Colon (tissue), 2 donors: ENCODE data around the gene ACE.

Experiments
- FAIRE-seq: peaks from 2 replicates; lab custom pipeline; 2012; peaks lifted over from hg19 to GRCh38; lab: Jason Lieb, UNC
- donor health status: control.
- donor health status: control.

Gene ACE

GRCh38 chr17:63491977-63492618 is 15.2 kb downstream of the ACE start:
- FAIRE-seq: no peak

GRCh38 chr17:63492940-63493339 is 16.1 kb downstream of the ACE start:
- FAIRE-seq: no peak

DNA sequence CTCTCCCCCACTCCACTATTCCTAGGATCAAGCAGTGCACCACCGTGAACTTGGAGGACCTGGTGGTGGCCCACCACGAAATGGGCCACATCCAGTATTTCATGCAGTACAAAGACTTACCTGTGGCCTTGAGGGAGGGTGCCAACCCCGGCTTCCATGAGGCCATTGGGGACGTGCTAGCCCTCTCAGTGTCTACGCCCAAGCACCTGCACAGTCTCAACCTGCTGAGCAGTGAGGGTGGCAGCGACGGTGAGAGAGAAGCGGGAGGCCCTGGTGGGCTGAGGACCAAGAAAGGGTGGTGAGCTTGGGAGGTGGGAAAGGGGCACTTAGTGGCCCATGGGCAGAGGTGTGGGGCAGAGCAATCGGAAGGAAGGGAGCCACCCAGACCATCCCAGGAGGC is 16.6 kb downstream of the ACE start:
- FAIRE-seq: no peak

DNA sequence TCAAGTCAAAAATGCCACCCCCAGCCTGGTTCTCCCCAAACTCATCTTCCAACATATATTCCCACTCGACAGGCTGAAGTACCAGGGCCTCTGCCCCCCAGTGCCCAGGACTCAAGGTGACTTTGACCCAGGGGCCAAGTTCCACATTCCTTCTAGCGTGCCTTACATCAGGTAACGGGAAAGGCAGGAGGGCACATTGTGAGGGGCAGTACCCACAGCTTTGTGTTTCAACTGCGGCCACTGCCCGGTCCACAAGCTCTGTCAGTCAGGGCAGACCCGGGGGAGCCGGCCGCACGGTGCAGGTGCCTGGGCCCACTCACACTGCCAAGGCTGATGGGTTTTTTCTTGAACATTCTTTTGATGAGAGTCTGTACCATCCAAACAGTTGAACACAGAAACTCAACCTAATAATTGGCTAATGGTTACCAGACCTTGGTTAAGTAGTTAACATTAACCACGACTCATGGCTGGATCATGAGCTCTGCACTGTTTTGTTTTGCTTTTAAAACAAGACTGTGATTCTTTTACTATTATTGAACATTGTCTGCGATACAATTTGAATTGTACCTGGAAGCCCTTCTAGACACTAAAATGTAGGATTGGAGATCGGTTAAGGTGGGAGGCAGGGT is 17.6 kb downstream of the ACE start:
- no peak for FAIRE-seq

DNA sequence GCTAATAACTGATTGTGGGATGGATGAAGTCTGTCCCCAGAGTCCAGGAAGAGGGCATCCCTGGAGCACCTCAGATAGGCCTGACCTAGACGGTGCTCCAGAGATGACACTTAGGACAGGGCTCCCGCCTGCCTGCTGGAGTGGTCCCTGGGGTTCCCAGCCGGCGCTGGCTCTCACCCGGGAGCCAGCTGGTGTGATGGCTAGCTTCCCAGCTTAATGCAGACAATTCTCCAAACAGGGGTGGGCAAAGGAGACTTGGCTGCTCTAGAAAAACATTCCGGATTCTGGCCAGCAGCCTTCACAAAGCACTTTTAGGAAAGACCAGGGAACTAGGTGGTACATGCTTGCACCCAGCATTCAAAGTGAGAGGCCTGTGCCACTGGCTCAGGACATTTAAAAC is 18.6 kb downstream of the ACE start:
- FAIRE-seq: no peak

GRCh38 chr17:63496177-63496576 is 19.3 kb downstream of the ACE start:
- FAIRE-seq: no peak

- no peak for FAIRE-seq
Observed at GRCh38 chr17:63496663-63497400, 20.0 kb downstream of the ACE start.

GRCh38 chr17:63497708-63498483 is 21.0 kb downstream of the ACE start:
- no peak for FAIRE-seq

DNA sequence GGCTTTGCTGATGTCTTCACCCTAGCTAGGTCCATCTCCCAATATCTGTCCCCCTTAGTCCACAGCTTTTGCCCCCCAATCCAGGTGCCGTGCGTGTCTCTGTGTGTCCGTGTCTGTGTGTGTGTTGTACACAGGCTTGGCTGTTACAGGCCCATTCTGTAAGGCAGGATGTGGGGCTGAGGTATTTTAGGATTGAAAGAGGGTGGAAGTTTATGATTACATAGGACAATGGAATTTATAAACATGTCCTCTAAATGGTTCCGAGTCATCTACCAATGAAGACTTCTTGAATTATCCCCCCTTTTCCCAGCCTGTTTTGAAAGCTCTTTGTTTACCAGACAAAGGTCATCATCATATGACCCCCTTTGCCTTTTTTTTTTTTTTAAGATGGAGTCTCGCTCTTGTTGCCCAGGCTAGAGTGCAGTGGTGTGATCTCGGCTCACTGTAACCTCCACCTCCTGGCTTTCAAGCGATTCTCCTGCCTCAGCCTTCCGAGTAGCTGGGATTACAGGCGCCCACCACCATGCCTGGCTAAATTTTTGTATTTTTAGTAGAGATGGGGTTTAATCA is 21.9 kb downstream of the ACE start:
- no peak for FAIRE-seq

DNA sequence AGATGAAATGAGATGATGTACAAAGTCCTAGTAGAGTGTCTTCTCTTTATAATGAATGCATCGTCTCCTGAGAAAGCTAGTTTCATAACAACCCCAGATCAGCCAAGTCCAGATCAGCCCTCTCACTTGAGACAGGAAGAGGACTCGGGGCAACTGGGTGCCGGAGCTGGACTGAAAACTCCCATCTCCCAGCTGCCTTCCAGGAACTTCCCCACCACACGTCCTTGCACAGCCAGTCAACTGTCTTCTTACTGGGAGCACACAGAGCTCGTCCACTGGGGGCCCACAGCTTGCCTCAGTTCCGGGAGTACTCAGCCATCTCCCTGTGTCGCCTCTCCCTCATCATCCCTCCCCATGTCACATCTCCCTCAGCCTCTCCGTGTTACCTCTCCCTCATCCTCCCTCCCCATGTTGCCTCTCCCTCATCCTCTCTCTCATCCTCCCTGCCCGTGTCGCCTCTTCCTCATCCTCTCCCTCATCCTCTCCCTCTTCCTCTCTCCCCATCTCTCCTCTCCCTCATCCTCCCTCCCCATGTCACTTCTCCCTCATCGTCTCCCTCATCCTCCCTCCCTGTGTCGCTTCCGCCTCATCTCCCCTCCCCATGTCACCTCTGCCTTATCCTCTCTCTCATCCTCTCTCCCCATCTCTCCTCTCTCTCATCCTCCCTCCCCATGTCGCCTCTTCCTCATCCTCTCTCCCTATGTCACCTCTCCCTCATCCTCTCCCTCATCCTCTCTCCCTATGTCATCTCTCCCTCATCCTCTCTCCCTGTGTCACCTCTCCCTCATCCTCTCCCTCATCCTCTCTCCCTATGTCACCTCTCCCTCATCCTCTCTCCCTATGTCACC is 23.9 kb downstream of the ACE start:
- no peak for FAIRE-seq

GRCh38 chr17:63503341-63503705 is 26.5 kb downstream of the ACE start:
- no peak for FAIRE-seq

GRCh38 chr17:63504261-63504660 is 27.4 kb downstream of the ACE start:
- no peak for FAIRE-seq

DNA sequence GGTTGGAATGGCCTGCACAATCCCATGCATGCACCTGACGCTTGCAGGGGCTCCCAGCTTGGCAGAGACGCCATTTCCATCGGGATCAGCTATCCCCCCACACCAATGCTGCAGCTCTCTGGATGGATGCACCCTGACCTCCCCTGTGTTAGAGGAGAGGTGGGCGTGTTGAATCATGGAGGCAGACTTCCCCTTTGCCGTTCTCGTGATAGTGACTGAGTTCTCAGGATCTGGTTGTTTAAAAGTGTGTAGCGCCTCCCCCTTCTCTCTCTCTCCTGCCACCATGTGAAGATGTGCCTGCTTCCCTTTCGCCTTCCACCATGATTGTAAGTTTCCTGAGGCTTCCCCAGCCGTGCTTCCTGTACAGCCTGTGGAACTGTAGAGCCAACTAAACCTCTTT is 28.5 kb downstream of the ACE start:
- FAIRE-seq: no peak

- no peak for FAIRE-seq
Observed at GRCh38 chr17:63506627-63507026, 29.8 kb downstream of the ACE start.

DNA sequence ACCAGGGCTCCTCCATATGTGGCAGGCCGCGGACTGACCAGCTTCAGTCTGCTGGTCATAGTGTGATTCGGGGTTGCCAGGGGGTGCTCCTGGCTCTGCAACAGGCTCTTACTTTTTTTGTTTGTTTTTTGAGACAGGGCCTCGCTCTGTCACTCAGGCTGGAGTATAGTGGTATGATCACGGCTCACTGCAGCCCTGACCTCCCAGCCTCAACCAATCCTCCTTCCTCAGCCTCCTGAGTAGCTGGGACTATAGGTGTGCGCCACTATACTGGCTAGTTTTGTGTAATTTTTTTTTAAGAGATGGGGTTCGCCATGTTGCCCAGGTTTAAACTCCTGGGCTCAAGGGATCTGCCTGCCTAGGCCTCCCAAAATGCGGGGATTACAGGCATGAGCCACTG is 34.5 kb downstream of the ACE start:
- no peak for FAIRE-seq

DNA sequence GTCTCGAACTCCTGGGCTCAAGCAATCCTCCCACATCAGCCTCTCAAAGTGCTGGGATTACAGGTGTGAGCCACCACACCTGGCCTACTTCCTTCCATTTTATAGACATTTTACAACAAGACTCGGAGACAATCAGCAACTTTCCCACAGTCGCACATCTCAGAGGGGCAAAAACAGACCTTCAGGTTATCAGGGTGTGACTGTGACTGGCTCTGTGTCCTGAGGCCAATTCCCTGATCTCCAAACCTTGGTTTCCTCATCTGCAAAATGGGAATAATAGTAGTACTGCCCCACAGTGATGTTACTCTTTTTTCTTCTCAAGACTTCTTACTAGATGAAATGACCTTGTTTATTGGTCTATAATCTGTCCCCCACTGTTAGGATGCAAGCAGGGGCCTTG is 35.5 kb downstream of the ACE start:
- no peak for FAIRE-seq

GRCh38 chr17:63512896-63513644 is 36.2 kb downstream of the ACE start:
- no peak for FAIRE-seq

DNA sequence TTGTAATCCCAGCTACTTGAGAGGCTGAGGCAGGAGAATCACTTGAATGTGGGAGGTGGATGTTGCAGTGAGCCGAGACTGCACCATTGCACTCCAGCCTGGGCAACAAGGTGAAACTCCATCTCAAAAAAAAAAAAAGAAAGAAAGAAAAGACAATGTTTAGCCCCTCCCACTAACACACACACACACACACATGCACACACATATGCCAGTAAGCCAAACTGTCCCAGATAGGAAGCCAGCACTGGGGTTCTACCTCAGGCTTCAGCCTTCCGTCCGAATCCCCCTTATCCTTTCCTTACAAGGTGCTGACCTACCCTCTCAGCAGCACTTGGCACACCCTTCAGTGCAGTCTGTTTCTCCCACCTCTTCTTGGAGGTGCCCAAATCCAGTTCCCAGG is 37.6 kb downstream of the ACE start:
- FAIRE-seq: no peak

DNA sequence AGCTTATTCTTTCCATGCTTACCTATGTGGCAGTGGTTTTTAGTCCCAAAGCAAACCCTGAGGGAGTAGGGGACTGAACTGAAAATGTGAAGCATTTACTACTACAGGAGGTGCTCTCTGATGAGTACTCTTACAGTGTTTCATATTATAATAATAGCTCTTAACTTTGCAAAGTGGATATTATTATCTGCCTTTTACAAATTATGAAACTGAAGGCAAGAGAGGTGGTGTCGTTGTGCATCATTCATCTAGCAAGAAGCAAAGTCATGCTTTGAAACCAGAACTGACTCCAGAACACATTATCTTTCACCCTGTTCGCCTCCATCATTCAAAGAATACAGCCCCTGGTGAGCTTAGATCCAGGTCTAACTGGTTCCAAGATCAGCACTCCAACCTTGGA is 38.1 kb downstream of the ACE start:
- FAIRE-seq: no peak

DNA sequence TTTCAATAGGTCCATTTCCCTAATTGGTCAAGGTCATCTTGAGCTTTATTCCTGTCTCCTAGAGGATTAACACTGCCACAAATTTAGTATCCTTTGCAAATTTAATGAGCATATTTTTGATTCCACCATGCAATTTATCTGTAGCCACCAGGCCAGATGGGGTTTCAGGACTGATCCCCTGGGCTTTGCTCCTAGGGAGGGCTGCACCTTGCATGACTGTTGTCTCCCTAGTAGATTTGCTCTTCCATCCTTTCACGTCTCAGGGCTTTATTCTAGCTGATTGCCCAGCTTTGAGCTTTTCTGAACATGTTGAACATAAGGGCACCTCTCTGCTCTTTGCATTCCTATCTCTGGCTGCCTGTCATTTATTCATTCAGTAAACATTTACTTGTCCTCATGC is 38.6 kb downstream of the ACE start:
- no peak for FAIRE-seq
